H4 (cell line): ENCODE measurements around the gene MRPL47. TPM values are rescaled to one million over a fixed set of nuclear protein-coding genes. Genes with fewer than 3 reads are reported as not detected.
"Not testable (repeated sequence)": the region's sequence is repeated elsewhere in the genome, so short reads cannot be mapped to it uniquely, and the experiment has no call there.

Experiments
- DNase-seq: peaks from one replicate; pipeline ENCODE4 v3.0.0-alpha.2; 2015; ENCODE audit warnings: low spot score
- total RNA-seq: library from RNA; depleted of rRNA; stranded (reverse); fragments of >200 nt; shearing (Covaris generic); gene quantifications from 2 replicates; pipeline ENCODE4 v1.2.3, GENCODE V29; 2014; rRNA removed

The MRPL47 gene
- total RNA-seq: 69.4 and 96.8 TPM in 2 replicates

DNA sequence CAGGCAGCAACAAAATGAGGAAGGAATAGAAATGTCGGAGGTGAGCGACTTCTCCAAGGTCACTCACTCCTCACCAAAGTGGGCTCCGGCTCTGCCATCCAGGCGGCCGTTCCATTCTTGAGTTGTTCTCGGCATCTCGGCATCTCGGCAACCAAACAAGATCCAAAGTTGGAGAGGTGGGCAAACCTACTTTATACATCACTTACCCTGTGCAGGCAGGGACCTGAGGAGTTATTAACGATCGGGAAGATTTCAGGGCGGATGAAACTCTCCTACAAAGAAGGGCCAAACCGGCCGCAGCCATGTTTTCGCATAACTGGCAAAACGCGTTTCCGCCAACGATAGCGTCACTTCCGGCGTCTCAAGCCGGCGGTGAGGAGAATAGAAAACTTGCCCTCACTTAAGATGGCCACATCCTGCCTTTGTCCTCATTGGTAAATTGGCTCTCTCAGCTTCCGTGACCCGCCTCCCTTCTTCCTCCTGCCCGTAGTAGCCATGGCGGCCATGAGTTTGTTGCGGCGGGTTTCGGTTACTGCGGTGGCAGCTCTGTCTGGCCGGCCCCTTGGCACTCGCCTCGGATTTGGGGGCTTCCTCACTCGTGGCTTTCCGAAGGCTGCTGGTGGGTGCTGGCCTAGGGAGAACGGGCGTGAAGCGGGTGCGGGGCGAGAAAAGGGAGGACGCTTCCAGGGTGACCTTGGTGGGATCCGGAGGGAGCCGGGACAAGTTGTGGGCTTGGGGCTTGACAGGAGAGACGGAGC lies at the start of gene MRPL47, which contains the start of gene NDUFB5:
TSS of gene MRPL47 (minus strand) at position 318 of the 758 bp plus-strand sequence. CDS start at position 304, 14 bp downstream.
TSS of gene NDUFB5 (plus strand) at position 474 of the 758 bp plus-strand sequence. CDS start at position 496, 22 bp downstream.
- peak; percentile 99 for DNase-seq

GRCh38 chr3:179653096-179653797 lies 48.8 kb upstream of the MRPL47 start:
- peak; percentile 54 for DNase-seq

GRCh38 chr3:179652447-179653095 lies 48.1 kb upstream of the MRPL47 start, which contains the start of gene USP13:
Gene USP13 (plus strand): TSS chr3:179653040. CDS start chr3:179653226, 186 bp downstream.
- DNase-seq: peak; percentile 75

GRCh38 chr3:179651687-179652446 lies 47.4 kb upstream of the MRPL47 start:
- no peak for DNase-seq

DNA sequence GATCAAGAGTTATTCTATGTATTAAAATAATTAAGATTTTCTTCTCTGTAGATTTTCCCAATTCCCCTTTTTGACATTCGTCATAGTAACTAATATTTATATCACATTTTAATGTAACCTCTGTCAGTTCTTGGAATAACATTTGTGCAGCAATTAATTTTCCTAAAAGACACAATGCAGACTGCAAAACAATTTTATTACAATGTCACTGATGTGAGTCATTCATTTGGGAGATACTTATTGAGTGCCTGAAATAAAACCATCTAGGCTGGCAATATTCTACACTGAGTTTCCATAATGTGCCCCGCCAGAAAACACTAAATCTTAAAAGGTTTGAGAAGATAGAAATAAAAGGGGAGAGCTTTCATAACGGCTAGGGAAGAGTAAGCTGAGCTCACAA lies 41.7 kb upstream of the MRPL47 start:
- DNase-seq: no peak

GRCh38 chr3:179643837-179644236 lies 39.4 kb upstream of the MRPL47 start:
- not testable (repeated sequence) for DNase-seq

DNA sequence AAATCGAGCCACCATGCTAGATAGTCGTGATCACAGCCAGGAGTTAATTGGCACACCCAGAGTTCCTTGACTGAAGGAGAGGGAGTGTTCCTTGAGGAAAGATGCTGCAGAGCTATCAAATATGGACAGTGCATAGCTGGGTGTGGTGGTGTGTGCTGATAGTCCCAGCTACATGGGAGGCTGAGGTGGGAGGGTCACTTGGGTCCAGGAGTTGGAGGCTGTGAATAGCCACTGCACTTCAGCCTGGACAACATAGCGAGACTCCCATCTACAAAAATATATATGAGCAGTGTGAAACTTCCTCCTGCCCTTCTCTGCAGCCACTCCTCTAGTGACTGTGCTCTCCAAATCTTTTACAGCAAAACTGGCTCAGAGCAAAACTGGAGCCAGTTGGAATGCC lies 38.4 kb upstream of the MRPL47 start:
- no peak for DNase-seq

DNA sequence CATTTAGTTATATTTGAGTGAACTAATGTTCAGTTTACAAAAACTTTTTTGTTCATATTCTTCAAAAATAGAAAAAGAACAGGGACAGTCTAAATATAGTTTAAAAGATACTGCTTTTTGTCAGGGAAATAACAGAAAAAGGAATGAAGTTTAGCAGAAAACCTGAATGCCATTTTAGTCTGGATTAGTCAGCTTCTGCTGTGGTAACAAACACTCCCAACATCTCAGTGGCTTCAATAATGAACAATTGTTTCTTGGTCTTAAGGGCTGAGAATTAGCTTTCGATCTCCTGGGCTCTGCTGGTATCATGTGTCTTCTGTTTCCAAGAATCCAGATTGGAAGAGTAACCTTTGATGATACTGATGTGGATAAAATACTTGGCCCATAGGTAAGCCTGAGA lies 36.0 kb upstream of the MRPL47 start:
- no peak for DNase-seq

- no peak for DNase-seq
These were observed 26.5 kb upstream of the MRPL47 start for GRCh38 chr3:179630753-179631451.

DNA sequence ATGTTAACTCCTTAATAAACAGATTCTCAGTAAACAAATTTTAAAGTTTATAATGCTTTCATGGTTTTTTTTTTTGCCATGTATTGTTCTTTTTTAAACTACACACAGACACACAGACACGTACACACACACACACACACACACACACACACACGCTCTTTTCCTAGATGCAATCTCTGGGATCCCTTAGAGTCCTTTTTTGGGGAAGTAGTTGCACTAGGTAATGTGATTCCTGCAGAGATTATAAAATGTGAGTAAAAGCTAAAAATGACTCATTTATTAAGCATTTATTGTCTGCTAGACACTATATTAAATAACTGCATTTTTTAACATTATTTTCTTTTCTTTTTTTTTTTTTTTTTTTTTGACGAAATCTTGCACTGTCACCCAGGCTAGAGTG lies 20.0 kb upstream of the MRPL47 start:
- DNase-seq: no peak

DNA sequence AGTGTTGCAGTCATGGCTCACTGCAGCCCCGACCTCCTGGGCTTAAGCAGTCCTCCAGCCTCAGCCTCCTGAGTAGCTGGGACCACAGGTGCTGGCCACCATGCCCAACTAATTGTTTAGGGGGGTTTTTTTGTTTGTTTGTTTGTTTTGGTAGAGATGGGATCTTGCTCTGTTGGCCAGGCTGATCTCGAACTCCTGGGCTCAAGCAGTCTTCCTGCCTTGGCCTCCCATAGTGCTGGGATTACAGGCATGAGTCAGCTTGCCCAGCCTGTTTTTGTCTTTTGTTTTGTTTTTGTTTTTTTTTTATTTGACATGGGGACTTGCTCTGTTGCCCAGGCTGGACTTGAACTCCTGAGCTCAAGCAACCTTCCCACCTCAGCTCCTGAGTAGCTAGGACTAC lies 17.6 kb upstream of the MRPL47 start:
- DNase-seq: no peak

- no peak for DNase-seq
These were observed 11.2 kb upstream of the MRPL47 start for GRCh38 chr3:179615458-179616173.

- DNase-seq: no peak
These were observed 9.4 kb upstream of the MRPL47 start for GRCh38 chr3:179613807-179614206.

DNA sequence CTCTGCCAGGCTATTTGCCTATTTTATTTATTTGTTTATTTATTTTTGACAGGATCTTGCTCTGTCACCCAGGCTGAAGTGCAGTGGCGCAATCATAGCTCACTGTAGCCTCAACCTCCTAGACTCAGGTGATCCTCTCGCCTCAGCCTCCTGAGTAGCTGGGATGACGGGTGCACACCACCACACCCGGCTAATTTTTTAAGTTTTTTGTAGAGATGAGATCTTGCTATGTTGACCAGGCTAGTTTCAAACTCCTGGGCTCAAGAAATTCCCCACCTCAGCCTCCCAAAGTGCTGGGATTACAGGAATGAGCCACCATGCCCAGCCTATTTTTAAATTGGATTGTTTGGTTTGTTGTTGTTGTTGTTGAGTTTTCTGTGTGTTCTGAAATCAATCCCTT lies 5.6 kb upstream of the MRPL47 start:
- no peak for DNase-seq

- DNase-seq: no peak
These were observed 4.7 kb upstream of the MRPL47 start for GRCh38 chr3:179608931-179609720.

GRCh38 chr3:179606534-179607085 lies 2.2 kb upstream of the MRPL47 start:
- DNase-seq: no peak

GRCh38 chr3:179603831-179604230 lies 607 bp downstream of the MRPL47 start:
- DNase-seq: no peak

DNA sequence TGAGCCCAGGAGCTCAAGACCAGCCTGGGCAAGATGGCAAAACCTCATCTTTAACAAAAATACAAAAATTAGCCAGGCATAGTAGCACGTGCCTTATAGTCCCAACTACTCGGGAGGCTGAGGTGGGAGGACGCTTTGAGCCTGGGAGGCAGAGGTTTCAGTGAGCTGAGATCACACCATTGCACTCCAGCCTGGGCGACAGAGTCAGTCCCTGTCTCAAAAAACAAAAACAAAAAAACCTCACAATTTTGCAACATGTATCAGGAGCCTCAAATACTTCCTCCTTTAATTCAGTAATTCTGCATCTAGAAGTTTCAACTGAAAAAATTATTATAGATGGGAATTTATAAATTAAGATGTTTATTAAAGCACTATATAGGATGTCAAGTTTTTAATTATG lies 1.1 kb downstream of the MRPL47 start:
- no peak for DNase-seq

- DNase-seq: no peak
These were observed 4.9 kb downstream of the MRPL47 start for GRCh38 chr3:179599531-179599930.
